ENCODE data around the gene EBNA1BP2.
"Not testable (repeated sequence)": the region's sequence is repeated elsewhere in the genome, so short reads cannot be mapped to it uniquely, and the experiment has no call there.

Gene EBNA1BP2, protein sequence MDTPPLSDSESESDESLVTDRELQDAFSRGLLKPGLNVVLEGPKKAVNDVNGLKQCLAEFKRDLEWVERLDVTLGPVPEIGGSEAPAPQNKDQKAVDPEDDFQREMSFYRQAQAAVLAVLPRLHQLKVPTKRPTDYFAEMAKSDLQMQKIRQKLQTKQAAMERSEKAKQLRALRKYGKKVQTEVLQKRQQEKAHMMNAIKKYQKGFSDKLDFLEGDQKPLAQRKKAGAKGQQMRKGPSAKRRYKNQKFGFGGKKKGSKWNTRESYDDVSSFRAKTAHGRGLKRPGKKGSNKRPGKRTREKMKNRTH

GRCh38 chr1:43171876-43172526 is at the start of gene EBNA1BP2, which contains the start of gene CFAP57:
Gene EBNA1BP2, minus strand, starts transcription at chr1:43172290. Its CDS starts 172 bp downstream, at chr1:43172118.
Gene CFAP57, plus strand, starts transcription at chr1:43172330. Its CDS starts 424 bp downstream, at chr1:43172754.
- TF ChIP-seq, protein P1, sequence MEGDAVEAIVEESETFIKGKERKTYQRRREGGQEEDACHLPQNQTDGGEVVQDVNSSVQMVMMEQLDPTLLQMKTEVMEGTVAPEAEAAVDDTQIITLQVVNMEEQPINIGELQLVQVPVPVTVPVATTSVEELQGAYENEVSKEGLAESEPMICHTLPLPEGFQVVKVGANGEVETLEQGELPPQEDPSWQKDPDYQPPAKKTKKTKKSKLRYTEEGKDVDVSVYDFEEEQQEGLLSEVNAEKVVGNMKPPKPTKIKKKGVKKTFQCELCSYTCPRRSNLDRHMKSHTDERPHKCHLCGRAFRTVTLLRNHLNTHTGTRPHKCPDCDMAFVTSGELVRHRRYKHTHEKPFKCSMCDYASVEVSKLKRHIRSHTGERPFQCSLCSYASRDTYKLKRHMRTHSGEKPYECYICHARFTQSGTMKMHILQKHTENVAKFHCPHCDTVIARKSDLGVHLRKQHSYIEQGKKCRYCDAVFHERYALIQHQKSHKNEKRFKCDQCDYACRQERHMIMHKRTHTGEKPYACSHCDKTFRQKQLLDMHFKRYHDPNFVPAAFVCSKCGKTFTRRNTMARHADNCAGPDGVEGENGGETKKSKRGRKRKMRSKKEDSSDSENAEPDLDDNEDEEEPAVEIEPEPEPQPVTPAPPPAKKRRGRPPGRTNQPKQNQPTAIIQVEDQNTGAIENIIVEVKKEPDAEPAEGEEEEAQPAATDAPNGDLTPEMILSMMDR (conservative IDR thresholded peaks at IDR 0.05): no peak
- H3K27ac ChIP-seq: peak within 1 kb of the TSS; percentile 48; the same call in 1 of the 2 replicates

GRCh38 chr1:43221797-43222196 is 49.7 kb upstream of the EBNA1BP2 start:
- TF ChIP-seq, protein P1 (conservative IDR thresholded peaks at IDR 0.05): no peak
- H3K27ac ChIP-seq: no peak overlapping the region

DNA sequence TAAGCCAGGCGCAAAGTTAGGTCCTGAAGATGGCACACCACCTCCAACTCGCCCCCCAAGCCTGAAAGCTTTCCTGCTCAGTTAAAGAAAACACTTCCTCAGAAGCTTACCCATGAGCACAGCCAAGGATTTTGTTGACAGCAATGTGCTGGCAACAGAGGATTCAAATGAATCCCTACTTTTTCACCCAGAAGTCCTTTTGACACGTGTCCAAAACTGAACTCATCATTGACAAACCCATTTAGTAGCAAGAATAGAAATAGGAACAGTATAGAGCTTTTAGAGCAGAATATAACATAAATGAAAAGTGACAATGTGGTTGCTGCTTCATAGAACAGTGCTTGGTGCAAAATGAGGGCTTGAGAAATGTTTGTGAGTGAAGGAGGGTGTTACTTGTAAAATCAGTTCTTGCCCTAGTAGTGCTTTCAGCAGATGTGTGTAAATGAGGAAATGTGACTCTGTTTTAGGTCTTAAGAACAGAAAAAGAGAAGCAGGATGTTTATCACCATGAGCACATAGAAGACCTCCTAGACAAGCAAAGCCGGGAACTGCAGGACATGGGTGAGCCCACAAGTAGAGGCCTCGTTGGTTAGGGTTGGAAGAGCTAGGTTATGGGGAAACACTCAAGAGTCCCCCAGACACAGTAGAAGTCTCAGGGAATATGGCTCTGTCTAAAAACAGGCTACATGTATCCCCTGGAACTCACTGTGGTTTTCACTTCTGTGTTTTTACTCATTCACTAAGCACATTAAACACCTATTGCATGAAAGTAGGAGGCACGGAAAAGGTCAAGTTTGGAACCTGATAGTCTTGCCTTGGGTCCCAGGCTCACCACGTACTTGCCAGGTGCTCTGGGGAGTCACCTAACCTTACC is 49.1 kb upstream of the EBNA1BP2 start:
- TF ChIP-seq, protein P1 (conservative IDR thresholded peaks at IDR 0.05): no peak

DNA sequence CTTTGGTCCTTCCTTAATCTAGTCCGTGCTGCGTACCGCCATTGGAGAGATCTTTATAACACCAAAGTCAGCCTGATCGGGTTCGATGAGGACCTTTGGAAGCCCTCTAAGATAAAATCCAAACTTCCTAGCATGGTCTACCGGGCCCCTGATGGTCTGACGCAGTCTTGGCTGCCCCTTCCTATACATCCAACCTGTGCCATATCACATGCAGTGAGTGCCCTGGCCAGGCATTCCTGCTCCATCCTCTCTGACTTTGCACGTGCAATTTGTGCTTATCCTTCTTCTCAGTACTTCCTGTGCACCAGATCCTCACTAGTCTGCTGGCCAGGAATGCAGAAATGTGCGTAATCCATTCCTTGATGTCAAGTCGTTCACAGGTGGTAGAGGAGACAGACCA is 45.7 kb upstream of the EBNA1BP2 start:
- TF ChIP-seq, protein P1 (conservative IDR thresholded peaks at IDR 0.05): no peak
- no peak overlapping the region for H3K27ac ChIP-seq

More for the DNA sequence above, 49.1 kb upstream of the EBNA1BP2 start:
- no peak overlapping the region for H3K27ac ChIP-seq

DNA sequence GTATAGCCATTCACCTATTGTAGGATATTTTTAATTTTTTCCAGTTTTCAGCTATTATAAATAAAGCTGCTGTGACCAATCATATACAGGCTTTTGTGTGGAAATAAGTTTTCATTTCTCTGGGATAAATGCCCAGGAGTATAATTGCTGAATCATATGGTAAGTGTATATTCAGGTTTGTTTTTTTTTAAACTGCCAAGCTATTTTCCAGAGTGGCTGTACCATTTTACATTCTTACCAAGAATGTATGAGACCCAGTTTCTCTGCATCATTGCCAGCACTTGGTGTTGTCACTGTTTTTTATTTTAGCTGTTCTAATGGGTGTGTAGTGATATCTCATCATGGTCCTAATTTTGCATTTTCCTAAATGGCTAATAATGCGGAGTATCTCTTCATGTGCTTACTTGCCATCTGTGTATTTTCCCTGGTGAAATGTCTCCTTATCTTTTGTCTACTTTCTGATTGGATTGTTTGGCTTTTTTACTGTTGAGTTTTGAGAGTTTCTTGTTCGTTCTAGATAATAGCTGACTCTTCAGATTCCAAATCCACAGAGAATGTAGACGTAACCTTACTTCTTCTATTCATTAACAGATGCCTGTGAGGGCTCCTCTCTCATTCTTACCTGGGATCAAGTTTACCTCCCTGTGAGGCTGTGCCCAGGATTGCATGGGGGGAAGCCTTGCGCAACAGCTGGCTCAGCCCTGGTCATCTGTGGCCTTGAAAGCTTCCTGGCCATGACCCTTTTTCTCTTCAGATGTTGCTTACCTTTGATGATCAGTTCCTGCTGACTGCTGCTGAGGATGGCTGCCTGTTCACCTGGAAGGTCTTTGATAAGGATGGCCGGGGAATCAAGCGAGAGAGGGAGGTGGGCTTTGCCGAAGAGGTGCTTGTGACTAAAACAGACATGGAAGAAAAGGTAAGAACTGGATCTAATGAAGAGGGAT is 42.7 kb upstream of the EBNA1BP2 start:
- TF ChIP-seq, protein P1 (conservative IDR thresholded peaks at IDR 0.05): no peak
- H3K27ac ChIP-seq: no peak overlapping the region

DNA sequence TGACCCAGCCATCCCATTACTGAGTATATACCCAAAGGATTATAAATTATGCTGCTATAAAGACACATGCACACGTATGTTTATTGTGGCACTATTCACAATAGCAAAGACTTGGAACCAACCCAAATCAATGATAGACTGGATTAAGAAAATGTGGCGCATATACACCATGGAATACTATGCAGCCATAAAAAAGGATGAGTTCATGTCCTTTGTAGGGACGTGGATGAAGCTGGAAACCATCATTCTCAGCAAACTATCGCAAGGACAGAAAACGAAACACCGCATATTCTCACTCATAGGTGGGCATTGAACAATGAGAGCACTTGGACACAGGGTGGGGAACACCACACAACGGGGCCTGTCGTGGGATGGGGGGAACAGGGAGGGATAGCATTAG is 36.2 kb upstream of the EBNA1BP2 start:
- H3K27ac ChIP-seq: not testable (repeated sequence)

DNA sequence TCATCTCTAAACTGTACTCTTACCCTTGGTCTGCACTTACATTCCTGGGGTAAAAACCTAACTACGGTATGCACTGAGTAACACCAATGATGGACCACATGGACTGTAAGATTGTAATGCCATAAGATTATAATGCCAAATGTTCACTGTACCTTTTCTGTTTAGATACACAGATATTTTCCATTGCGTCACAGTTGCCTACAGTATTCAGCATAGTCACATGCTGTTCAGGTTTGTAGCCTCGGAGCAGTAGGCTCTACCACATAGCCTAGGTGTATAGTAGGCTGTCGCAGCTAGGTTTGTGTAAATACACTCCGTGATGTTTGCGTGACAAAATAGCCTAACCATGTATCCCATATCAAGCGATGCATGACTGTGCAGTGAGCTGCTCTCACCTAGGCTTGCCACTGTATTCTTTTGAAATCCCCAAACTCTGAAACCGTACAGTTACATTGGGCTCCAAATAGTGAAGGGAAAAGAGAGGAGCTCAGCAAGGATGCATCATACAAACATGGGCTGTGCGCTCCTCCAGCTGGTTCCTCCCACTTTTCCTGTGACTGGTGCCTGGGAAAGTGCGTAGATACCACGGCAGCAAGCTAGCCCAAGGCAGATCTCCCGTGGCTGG is 35.3 kb upstream of the EBNA1BP2 start:
- TF ChIP-seq, protein P1 (conservative IDR thresholded peaks at IDR 0.05): no peak
- H3K27ac ChIP-seq: no peak overlapping the region

Data from VCaP (cell line).